Cardiac fibroblast (primary cell): ENCODE measurements around the gene NTN3.
"Not testable (repeated sequence)": the region's sequence is repeated elsewhere in the genome, so short reads cannot be mapped to it uniquely, and the experiment has no call there.

ENCODE experiments used
- DNase-seq, 2 donors: peaks; one replicate each; pipeline versions ENCODE4 v3.0.0 to v3.0.0-alpha.2; 2010; ENCODE audit warnings: low read depth in 2 of 2
- H3K4me3 ChIP-seq, 2 donors: replicated peaks in 1 of 2; 1 replicate in 1 of 2; 2 replicates in 1 of 2; pipeline ENCODE4 v1.5.1; 2011; ENCODE audit warnings: low read depth in 2 of 2, low read length in 2 of 2, mild to moderate bottlenecking in 2 of 2, moderate library complexity in 1 of 2
- TF ChIP-seq, protein P1 (sequence below): IDR thresholded peaks from one replicate; pipeline ENCODE4 v1.5.1; 2011; ENCODE audit warnings: low read depth, mild to moderate bottlenecking, low read length, inconsistent platforms

NTN3 gene

DNA sequence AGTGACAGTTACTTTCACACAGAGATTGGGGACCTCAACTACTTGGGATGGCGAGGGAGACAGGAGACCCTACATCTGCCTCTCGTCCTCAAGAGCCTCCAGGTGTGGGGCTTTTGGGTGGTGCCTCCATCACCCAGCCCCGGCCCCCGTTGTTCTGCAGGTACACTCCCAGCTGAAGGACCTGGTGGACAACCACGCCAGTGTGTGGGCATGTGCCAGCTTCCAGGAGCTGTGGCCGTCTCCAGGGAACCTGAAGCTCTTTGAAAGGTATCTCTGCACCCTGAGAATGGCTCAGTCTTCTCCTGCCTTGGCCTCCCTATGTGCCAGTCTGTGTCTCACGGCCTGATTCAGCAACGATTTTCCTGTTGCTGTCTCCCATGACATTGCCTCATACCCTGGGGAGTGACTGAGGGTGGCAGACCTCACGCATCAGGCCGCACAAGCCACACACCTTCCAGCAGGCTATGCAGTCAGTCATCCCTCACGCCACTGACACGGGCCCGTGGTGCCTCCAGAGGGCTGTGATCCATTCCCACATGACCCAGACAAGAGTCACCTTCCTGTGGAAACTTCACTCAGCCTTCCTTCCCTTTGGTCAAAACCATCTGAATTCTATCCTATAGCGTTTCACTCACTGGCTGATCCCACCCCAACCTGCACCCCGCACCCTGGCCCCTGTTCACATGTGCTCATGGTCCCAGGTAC, 38.1 kb upstream of the NTN3 start:
- TF ChIP-seq, protein P1, sequence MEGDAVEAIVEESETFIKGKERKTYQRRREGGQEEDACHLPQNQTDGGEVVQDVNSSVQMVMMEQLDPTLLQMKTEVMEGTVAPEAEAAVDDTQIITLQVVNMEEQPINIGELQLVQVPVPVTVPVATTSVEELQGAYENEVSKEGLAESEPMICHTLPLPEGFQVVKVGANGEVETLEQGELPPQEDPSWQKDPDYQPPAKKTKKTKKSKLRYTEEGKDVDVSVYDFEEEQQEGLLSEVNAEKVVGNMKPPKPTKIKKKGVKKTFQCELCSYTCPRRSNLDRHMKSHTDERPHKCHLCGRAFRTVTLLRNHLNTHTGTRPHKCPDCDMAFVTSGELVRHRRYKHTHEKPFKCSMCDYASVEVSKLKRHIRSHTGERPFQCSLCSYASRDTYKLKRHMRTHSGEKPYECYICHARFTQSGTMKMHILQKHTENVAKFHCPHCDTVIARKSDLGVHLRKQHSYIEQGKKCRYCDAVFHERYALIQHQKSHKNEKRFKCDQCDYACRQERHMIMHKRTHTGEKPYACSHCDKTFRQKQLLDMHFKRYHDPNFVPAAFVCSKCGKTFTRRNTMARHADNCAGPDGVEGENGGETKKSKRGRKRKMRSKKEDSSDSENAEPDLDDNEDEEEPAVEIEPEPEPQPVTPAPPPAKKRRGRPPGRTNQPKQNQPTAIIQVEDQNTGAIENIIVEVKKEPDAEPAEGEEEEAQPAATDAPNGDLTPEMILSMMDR, result no peak
- no peak overlapping the region for H3K4me3 ChIP-seq
- no peak for DNase-seq

DNA sequence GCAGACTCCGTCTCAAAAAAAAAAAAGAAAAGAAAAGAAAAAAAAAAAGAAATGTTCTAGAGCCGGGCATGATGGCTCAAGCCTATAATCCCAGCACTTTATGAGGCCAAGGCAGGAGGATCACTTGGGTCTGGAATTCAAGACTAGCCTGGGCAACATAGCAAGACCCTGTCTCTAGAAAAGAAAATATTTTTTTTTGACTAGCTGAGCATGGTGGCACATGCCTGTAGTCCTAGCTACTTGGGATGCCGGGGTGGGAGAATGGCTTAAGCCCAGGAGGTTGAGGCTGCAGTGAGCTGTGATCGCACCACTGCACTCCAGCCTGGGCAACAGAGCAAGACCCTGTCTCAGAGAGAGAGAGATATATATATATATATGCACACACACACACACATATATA, 35.9 kb upstream of the NTN3 start:
- DNase-seq, result not testable (repeated sequence)

DNA sequence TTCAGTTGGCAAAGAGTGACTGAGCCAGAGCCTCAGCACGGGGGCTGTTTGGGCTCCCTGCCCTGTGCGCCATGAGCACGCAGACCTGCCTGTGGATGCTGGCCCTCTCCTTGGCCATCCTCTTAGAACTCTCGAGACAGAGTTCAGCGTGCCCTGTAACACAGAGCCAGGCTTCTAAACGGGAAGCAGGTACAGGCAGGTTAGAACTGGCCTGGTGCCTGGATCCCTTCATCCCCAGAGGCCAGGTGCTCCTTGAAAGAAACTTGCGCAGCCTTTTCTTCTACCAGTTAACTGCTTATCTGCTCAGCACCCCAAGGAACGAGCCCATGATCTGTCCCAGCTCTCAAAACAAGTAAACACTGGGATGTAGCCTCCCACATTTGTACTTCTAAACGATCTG, 35.0 kb upstream of the NTN3 start:
- TF ChIP-seq, protein P1, result no peak
- H3K4me3 ChIP-seq, result no peak overlapping the region
- DNase-seq, result no peak

More for the DNA sequence above, 35.9 kb upstream of the NTN3 start:
- H3K4me3 ChIP-seq, result not testable (repeated sequence)

DNA sequence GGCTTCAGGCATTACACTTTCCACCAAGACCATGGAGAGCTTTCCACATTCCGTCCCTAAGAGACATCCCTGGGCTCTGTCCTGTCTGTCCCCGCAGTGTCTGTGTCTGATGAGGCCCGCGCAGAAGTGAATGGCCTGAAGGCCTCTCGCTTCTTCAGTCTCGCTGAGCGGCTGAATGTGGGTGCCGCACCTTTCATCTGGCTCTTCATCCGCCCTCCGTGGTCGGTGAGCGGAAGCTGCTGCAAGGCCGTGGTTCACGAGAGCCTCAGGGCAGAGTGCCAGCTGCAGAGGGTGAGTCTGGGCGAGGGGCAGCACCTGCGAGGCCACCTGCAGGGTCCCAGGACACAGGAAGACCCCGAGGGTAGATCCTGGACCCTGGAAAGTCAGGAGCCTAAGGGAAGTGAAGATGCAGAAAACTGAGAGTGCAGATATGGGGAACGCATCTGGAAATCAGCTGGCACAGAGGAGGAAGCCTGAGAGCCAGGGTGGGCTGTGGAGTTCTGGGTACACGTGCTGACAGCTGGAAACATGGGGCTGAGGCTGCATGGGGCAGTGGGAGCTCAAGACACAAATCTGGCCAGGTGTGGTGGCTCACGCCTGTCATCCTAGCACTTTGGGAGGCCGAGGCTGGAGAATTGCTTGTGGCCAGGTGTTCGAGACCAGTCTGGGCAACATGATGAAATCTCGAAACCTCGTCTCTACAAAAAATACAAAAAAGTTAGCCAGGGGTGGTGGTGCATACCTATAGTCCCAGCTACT, 33.9 kb upstream of the NTN3 start:
- no peak for DNase-seq
- TF ChIP-seq, protein P1, result no peak
- H3K4me3 ChIP-seq, result no peak overlapping the region

DNA sequence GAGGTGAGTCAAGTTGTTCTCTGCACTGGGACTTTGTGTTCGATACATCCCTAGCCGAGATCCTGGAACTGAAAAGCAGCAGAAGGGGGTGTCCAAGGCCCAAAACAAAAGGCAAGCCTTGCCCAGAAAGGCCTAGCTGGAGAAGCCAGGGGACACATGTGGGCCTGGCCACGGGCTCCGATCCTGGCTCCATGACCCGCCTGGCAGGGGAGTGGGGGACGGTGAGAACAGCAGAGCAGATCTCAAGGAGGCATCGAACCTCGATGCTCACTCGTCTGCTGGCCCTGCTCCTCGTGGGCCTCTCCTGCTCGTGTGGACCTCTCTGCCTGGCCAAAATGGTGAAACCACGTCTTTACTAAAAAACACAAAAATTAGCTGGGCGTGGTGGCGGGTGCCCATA, 33.0 kb upstream of the NTN3 start:
- TF ChIP-seq, protein P1, result no peak
- no peak overlapping the region for H3K4me3 ChIP-seq

DNA sequence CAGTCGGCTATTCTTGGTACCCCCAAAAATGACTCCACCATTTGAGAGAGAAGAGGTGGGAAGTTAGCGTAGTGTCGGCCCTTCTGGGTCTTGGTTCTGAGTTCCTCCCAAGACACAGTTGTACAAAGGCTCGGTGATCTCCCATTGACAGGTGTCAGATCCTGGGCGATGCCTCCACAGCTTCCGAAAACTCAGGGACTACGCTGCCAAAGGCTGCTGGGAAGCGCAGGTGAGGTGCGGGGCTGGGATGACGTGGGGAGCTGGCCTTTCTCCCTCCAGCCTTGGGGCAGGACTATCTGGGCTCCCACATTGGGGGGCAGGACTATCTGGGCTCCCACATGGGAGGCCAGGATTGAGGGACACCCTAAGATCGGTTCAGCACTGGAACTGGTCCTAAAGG, 31.5 kb upstream of the NTN3 start:
- no peak overlapping the region for H3K4me3 ChIP-seq
- TF ChIP-seq, protein P1, result no peak
- no peak for DNase-seq

More for the DNA sequence above, 33.0 kb upstream of the NTN3 start:
- DNase-seq, result no peak

DNA sequence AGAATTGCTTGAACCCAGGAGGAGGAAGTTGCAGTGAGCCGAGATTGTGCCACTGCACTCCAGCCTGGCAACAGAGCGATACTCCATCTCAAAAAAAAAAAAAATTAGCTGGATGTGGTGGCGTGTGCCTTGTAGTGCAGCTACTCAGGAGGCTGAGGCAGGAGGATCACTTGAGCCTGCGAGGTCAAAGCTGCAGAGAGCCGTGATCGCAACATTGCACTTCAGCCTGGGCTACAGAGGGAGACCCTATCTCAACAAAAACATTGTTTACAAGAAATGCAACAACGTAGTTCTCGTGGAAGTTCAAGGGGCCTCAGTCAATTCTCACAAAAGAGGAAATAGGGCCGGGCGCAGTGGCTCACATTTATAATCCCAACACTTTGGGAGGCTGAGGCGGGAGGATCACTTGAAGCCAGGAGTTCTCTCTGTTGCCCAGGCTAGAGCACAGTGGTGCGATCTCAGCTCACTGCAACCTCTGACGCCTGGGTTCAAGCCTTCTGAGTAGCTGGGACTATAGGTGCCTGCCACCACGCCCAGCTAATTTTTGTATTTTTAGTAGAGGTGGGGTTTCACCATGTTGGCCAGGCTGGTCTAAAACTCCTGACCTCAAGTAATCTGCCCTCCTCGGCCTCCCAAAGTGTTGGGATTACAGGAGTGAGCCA, 29.8 kb upstream of the NTN3 start:
- DNase-seq, H3K4me3 ChIP-seq: not testable (repeated sequence)
